Small intestine (tissue), 7 donors: ENCODE measurements around the gene CNOT8. TPM values are rescaled to one million over a fixed set of nuclear protein-coding genes. Genes with fewer than 3 reads are reported as not detected.

Experiments used
- DNase-seq, 2 donors: peaks; one replicate each; pipeline versions ENCODE4 v3.0.0 to v3.0.0-alpha.2; 2013
- FAIRE-seq: peaks from 2 replicates; lab custom pipeline; 2012; peaks lifted over from hg19 to GRCh38; lab: Jason Lieb, UNC
- H3K27ac ChIP-seq, 3 donors: one replicate each; pipeline ENCODE4 v1.5.1; 2013; ENCODE audit warnings: low read length in 2 of 3, mild to moderate bottlenecking in 2 of 3, control low read depth in 1 of 3, inconsistent platforms in 1 of 3, low read depth in 1 of 3, moderate library complexity in 1 of 3
- H3K27me3 ChIP-seq, 3 donors: one replicate each; pipeline ENCODE4 v1.6.1; 2013; ENCODE audit warnings: low read length in 3 of 3, inconsistent platforms in 1 of 3; ENCODE audit not compliant: control insufficient read depth in 3 of 3, insufficient read depth in 3 of 3
- H3K36me3 ChIP-seq, 3 donors: one replicate each; pipeline ENCODE4 v1.6.1; 2013; ENCODE audit warnings: low read length in 3 of 3, inconsistent platforms in 1 of 3, low read depth in 1 of 3, mild to moderate bottlenecking in 1 of 3, moderate library complexity in 1 of 3; ENCODE audit not compliant: control insufficient read depth in 3 of 3, insufficient read depth in 2 of 3
- H3K4me1 ChIP-seq, 3 donors: one replicate each; pipeline ENCODE4 v1.6.1; 2013; ENCODE audit warnings: low read length in 2 of 3, inconsistent platforms in 1 of 3, low read depth in 1 of 3, mild to moderate bottlenecking in 1 of 3, moderate library complexity in 1 of 3; ENCODE audit not compliant: control insufficient read depth in 3 of 3, insufficient read depth in 2 of 3
- H3K4me3 ChIP-seq, 3 donors: one replicate each; pipeline ENCODE4 v1.5.1; 2013; ENCODE audit warnings: low read length in 3 of 3, control low read depth in 1 of 3, inconsistent platforms in 1 of 3, low read depth in 1 of 3, mild to moderate bottlenecking in 1 of 3, moderate library complexity in 1 of 3
- H3K9me3 ChIP-seq, 2 donors: one replicate each; pipeline ENCODE4 v1.6.1; 2013; ENCODE audit warnings: low read depth in 1 of 2, low read length in 1 of 2; ENCODE audit not compliant: control insufficient read depth in 2 of 2, insufficient read depth in 1 of 2
- WGBS, 3 donors: extraction: QIAGEN DNeasy Blood & Tissue Kit; methylation state at CpG; one replicate each; pipeline ENCODE4 v1.1.7; 2013; 5-methylcytosine and 5-hydroxymethylcytosine counted together
- polyA plus RNA-seq, 4 donors: library from polyadenylated mRNA; stranded (reverse) in 3 of 4; unstranded in 1 of 4; fragments of 200-250 nt in 3 of 4; fragments of 120-200 nt in 1 of 4; gene quantifications; one replicate each; pipeline versions ENCODE4 v1.2.1 to v1.2.3, GENCODE V29; 2013
- donor health status: healthy with polysubstance abuse.
- donor health status: control.
- donor health status: control.
- donor health status: Bipolar disorder and iron deficiency.
- donor health status: healthy.

Gene CNOT8
- polyA plus RNA-seq, 4 donors = 43.5 to 54.1 (median 48.9) TPM

GRCh38 chr5:154849791-154850201 lies 8.6 kb upstream of the CNOT8 start:
- 13 to 27% (median 16%) methylated on average over 2 of the region's 2 CpGs for WGBS, 3 donors
- H3K36me3 ChIP-seq = no peaks in the 10 kb centered on the region
- H3K4me3 ChIP-seq = peak overlapping the region in 2 of 3 donors; percentile 10 to 26
- H3K4me1 ChIP-seq = no peaks in the 10 kb centered on the region
- FAIRE-seq (no peak), DNase-seq (peak in 1 of 2 donors; percentile 39)
- H3K27me3 ChIP-seq = no peaks in the 10 kb centered on the region
- H3K27ac ChIP-seq = peak overlapping the region in 2 of 3 donors; percentile 34 to 76
- no peaks in the 10 kb centered on the region for H3K9me3 ChIP-seq

DNA sequence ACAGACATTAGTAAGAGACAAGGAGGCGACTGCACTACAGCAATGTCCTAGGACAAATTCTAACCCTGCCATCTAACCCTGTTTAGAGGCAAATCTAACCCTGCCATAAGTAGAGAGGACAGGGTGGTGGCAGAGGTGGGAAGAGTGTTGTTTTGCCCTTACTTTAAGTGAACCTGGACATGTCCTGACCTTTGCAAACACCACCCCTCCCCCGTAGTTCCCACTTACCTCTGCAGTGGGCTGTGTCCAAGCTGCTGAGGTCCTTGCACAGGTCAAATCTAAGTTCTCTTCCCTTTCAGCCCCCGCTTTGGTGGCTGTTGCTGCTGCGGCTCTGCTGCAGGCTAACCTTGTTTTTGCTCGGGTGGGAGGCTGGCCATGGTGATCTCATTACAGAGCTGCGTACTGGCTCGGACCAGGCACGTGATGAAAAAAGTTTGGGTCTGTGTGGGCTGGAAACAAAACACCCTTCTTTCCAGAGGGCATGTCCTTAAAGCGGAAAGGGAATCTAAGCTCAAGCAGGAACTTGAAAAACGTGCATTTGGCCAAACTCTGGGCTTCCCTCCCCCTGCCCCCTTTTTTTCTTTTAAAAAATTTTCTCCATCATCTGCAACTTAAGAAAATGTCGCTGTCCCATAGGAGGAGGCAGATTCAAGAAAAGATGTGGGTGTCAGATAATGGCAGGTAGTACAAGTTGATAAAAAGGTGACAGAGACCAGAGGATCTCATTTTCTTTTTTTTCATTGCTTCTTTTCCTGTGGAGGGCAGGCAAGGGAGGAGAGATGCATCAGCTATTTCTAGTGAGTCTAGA lies 8.0 kb upstream of the CNOT8 start, which contains the start of gene FAXDC2:
Gene FAXDC2, minus strand, starts transcription at position 349 of the 808 bp plus-strand sequence. CDS start 12,425 bp downstream, outside the sequence.
- WGBS, 3 donors = 28 to 78% (median 66%) methylated on average over 11 of the region's 11 CpGs
- no peak for FAIRE-seq

DNA sequence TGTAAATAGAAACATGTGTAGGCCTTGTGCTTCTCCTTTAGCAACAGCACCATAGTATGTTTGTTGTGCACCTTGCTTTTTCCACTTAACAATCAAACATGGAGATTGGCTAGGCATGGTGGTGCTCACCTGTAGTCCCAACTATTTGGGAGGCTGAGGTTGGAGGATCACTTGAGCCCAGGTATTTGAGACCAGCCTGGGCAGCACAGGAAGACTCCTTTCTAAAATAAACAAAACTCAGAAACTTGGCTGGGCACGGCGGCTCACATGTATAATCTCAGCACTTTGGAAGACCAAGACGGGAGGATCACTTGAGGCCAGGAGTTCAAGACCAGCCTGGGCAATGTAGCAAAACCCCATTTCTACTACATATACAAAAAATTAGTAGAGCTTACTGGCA lies 7.1 kb upstream of the CNOT8 start:
- Histone ChIP-seq H3K27ac (peak overlapping the region in 1 of 3 donors; percentile 30), H3K36me3 (no peaks in the 10 kb centered on the region), H3K4me3 (no peak overlapping the region), H3K9me3 (no peaks in the 10 kb centered on the region), H3K27me3 (no peaks in the 10 kb centered on the region), H3K4me1 (no peaks in the 10 kb centered on the region)
- WGBS, 3 donors = 84 to 98% (median 92%) methylated on average over 3 of the region's 3 CpGs
- DNase-seq = no peak
- no peak for FAIRE-seq

More for the DNA sequence above, 8.0 kb upstream of the CNOT8 start, which contains the start of gene FAXDC2:
- Histone ChIP-seq H3K36me3 (no peaks in the 10 kb centered on the region), H3K27me3 (no peaks in the 10 kb centered on the region), H3K27ac (peak within 1 kb of the TSS in 2 of 3 donors; percentile 34 to 76), H3K9me3 (no peaks in the 10 kb centered on the region), H3K4me1 (no peaks in the 10 kb centered on the region), H3K4me3 (peak within 1 kb of the TSS in 2 of 3 donors; percentile 10 to 26)
- peak in 1 of 2 donors; percentile 43 for DNase-seq

GRCh38 chr5:154857530-154858296 lies 714 bp upstream of the CNOT8 start:
- Histone ChIP-seq H3K4me3 (peak overlapping the region; percentile 90 to 94 (median 91)), H3K36me3 (no peaks in the 10 kb centered on the region), H3K27ac (peak overlapping the region; percentile 98 to 100 (median 98)), H3K27me3 (no peaks in the 10 kb centered on the region), H3K4me1 (peaks cover 6 to 16% (median 6%) of the 10 kb centered on the region in 3 donors), H3K9me3 (no peaks in the 10 kb centered on the region)
- DNase-seq (peak; percentile 94 to 99), FAIRE-seq (no peak)
- 0% methylated on average over 58 to 59 of the region's 59 CpGs for WGBS, 3 donors

GRCh38 chr5:154858972-154859871 lies 795 bp downstream of the CNOT8 start:
- FAIRE-seq (no peak), DNase-seq (peak; percentile 51 to 57)
- no peaks in the 10 kb centered on the region for H3K9me3 ChIP-seq
- H3K36me3 ChIP-seq = peaks cover 0 to 7% (median 0%) of the 10 kb centered on the region in 3 donors
- 0 to 1% (median 0%) methylated on average over 26 of the region's 26 CpGs for WGBS, 3 donors
- H3K27ac ChIP-seq = peak overlapping the region; percentile 98 to 100 (median 98)
- no peaks in the 10 kb centered on the region for H3K27me3 ChIP-seq
- H3K4me3 ChIP-seq = peak overlapping the region; percentile 90 to 94 (median 91)
- peaks cover 6 to 16% (median 6%) of the 10 kb centered on the region in 3 donors for H3K4me1 ChIP-seq

GRCh38 chr5:154860123-154860522 lies 1.7 kb downstream of the CNOT8 start:
- 29 to 30% (median 30%) methylated on average over 5 of the region's 5 CpGs for WGBS, 3 donors
- H3K27ac ChIP-seq = peak overlapping the region in 2 of 3 donors; percentile 98
- FAIRE-seq (no peak), DNase-seq (peak; percentile 21 to 34)
- no peaks in the 10 kb centered on the region for H3K9me3 ChIP-seq
- H3K36me3 ChIP-seq = peaks cover 1 to 11% (median 2%) of the 10 kb centered on the region in 3 donors
- H3K27me3 ChIP-seq = no peaks in the 10 kb centered on the region
- peak overlapping the region in 2 of 3 donors; percentile 90 to 91 for H3K4me3 ChIP-seq
- peaks cover 6 to 16% (median 6%) of the 10 kb centered on the region in 3 donors for H3K4me1 ChIP-seq

GRCh38 chr5:154860765-154861164 lies 2.3 kb downstream of the CNOT8 start:
- Histone ChIP-seq H3K4me3 (no peak overlapping the region), H3K36me3 (peaks cover 2 to 11% (median 6%) of the 10 kb centered on the region in 3 donors), H3K9me3 (no peaks in the 10 kb centered on the region), H3K27me3 (no peaks in the 10 kb centered on the region), H3K27ac (peak overlapping the region in 1 of 3 donors; percentile 98), H3K4me1 (peaks cover 6 to 16% (median 6%) of the 10 kb centered on the region in 3 donors)
- DNase-seq (no peak), FAIRE-seq (no peak)
- WGBS, 3 donors = 28 to 40% (median 36%) methylated on average over 4 of the region's 4 CpGs
